Myocyte (in vitro differentiated cells): ENCODE measurements around the gene FLT3. TPM values are rescaled to one million over a fixed set of nuclear protein-coding genes. Genes with fewer than 3 reads are reported as not detected.

Source experiments
- DNase-seq: peaks from one replicate; pipeline ENCODE4 v3.0.0-alpha.2; 2012; ENCODE audit warnings: low read depth
- total RNA-seq: library from RNA; depleted of rRNA; stranded (reverse); fragments of >200 nt; gene quantifications from 2 replicates; pipeline ENCODE4 v1.2.3, GENCODE V29; 2014

Gene FLT3
- total RNA-seq, 1 donor from 2014 or later, result not detected

GRCh38 chr13:27963491-27963890, 136.9 kb downstream of the FLT3 start:
- no peak for DNase-seq

- no peak for DNase-seq
Measured at GRCh38 chr13:27962982-27963381, 137.4 kb downstream of the FLT3 start.

GRCh38 chr13:27962128-27962841, 138.1 kb downstream of the FLT3 start:
- no peak for DNase-seq

GRCh38 chr13:27961227-27962085, 138.9 kb downstream of the FLT3 start:
- no peak for DNase-seq

GRCh38 chr13:27960362-27961226, 139.8 kb downstream of the FLT3 start:
- DNase-seq, result peak; percentile 12

GRCh38 chr13:27959976-27960361, 140.4 kb downstream of the FLT3 start:
- no peak for DNase-seq

GRCh38 chr13:27956576-27957300, 143.6 kb downstream of the FLT3 start:
- DNase-seq, result no peak

GRCh38 chr13:27955014-27955591, 145.3 kb downstream of the FLT3 start:
- no peak for DNase-seq

GRCh38 chr13:27954406-27954851, 145.9 kb downstream of the FLT3 start:
- no peak for DNase-seq

- peak; percentile 24 for DNase-seq
Measured at GRCh38 chr13:27953676-27954405, 146.5 kb downstream of the FLT3 start.

Other genes starting within 250 kb of the FLT3 start
- not detected in 2 replicates for gene PDX1, start 180.6 kb downstream of the FLT3 start, total RNA-seq
- not detected in 2 replicates for gene CDX2, start 131.3 kb downstream of the FLT3 start, total RNA-seq
- gene URAD, start 111.9 kb downstream of the FLT3 start, total RNA-seq, result not detected in 2 replicates
- 10.0 and 12.5 TPM in 2 replicates for gene PAN3, start 38.0 kb upstream of the FLT3 start, total RNA-seq